A673 (cell line): ENCODE results near the gene MTRF1. TPM values are rescaled to one million over a fixed set of nuclear protein-coding genes. Genes with fewer than 3 reads are reported as not detected.

ENCODE experiments used
- BruUV-seq: library from RNA; stranded (reverse); fragments of 400-500 nt; replicated peaks from 2 replicates; lab custom pipeline; 2021; lab: Mats Ljungman, UMichigan
- CTCF ChIA-PET: fragments of 300-600 bp; sonication (Branson Sonifier 250); formaldehyde crosslinking; loops from one replicate; lab custom pipeline; 2022; ENCODE audit warnings: antibody characterized with exemption; lab: Charles Lee
- POLR2A ChIA-PET: fragments of 300-600 bp; sonication (Branson Sonifier 250); formaldehyde crosslinking; loops from one replicate; lab custom pipeline; 2022; ENCODE audit warnings: antibody characterized with exemption; ENCODE audit not compliant: low non-redundant PET; lab: Charles Lee
- DNase-seq: peaks from one replicate; pipeline ENCODE4 v3.0.0-alpha.2; 2015; ENCODE audit warnings: low spot score
- H3K27ac ChIP-seq: fragments of 200-600 bp; sonication (generic); 2 replicates; pipeline ENCODE4 v1.5.1; 2016; ENCODE audit warnings: mixed run types, low read depth, mild to moderate bottlenecking, mixed read lengths, antibody characterized with exemption, low read length; ENCODE audit not compliant: poor library complexity, severe bottlenecking
- H3K27me3 ChIP-seq: fragments of 200-600 bp; sonication (generic); replicated peaks from 2 replicates; pipeline ENCODE4 v1.6.1; 2017; ENCODE audit warnings: mixed run types, low read depth, mild to moderate bottlenecking, mixed read lengths, antibody characterized with exemption, low read length; ENCODE audit not compliant: insufficient read depth, poor library complexity
- H3K36me3 ChIP-seq: fragments of 200-600 bp; sonication (generic); 2 replicates; pipeline ENCODE4 v1.6.1; 2016; ENCODE audit warnings: mixed run types, mild to moderate bottlenecking, mixed read lengths, antibody characterized with exemption, low read length; ENCODE audit not compliant: insufficient read depth, poor library complexity, severe bottlenecking
- H3K4me1 ChIP-seq: fragments of 200-600 bp; sonication (generic); 2 replicates; pipeline ENCODE4 v1.6.1; 2017; ENCODE audit warnings: mixed run types, mild to moderate bottlenecking, mixed read lengths, antibody characterized with exemption, low read length; ENCODE audit not compliant: insufficient read depth, poor library complexity, severe bottlenecking
- H3K4me3 ChIP-seq: fragments of 200-600 bp; sonication (generic); 2 replicates; pipeline ENCODE4 v1.5.1; 2016; ENCODE audit warnings: low read depth, mixed run types, mild to moderate bottlenecking, mixed read lengths, low read length; ENCODE audit not compliant: poor library complexity, severe bottlenecking
- H3K9me3 ChIP-seq: fragments of 200-600 bp; sonication (generic); 2 replicates; pipeline ENCODE4 v1.6.1; 2016; ENCODE audit warnings: mixed run types, low read depth, mild to moderate bottlenecking, mixed read lengths, antibody characterized with exemption, low read length; ENCODE audit not compliant: poor library complexity, severe bottlenecking
- EZH2 ChIP-seq: fragments of 200-600 bp; sonication (generic); IDR thresholded peaks from 2 replicates; pipeline ENCODE4 v1.6.1; 2017; ENCODE audit warnings: borderline replicate concordance, low read depth, mild to moderate bottlenecking, mixed read lengths, antibody characterized with exemption, low read length; ENCODE audit not compliant: poor library complexity, severe bottlenecking
- intact Hi-C: fragments of 100-400 bp; cut with micrococcal nuclease; formaldehyde crosslinking; loops from one replicate; pipeline ENCODE4 v1.10.0; 2022; ENCODE audit not compliant: unreplicated experiment
- total RNA-seq: library from RNA; stranded (reverse); gene quantifications from 2 replicates; pipeline ENCODE4 v1.2.3, GENCODE V29; 2021
- TF ChIP-seq, protein P1 (sequence below): fragments of 300-800, 200-600 bp; sonication (generic); conservative IDR thresholded peaks from 2 replicates; pipeline ENCODE4 v1.5.1; 2017; ENCODE audit warnings: low read depth, mild to moderate bottlenecking, antibody characterized with exemption, low read length, moderate library complexity, mixed read lengths

Gene MTRF1
- total RNA-seq, 1 experiment from 2014 or later, result 18.0 TPM

DNA sequence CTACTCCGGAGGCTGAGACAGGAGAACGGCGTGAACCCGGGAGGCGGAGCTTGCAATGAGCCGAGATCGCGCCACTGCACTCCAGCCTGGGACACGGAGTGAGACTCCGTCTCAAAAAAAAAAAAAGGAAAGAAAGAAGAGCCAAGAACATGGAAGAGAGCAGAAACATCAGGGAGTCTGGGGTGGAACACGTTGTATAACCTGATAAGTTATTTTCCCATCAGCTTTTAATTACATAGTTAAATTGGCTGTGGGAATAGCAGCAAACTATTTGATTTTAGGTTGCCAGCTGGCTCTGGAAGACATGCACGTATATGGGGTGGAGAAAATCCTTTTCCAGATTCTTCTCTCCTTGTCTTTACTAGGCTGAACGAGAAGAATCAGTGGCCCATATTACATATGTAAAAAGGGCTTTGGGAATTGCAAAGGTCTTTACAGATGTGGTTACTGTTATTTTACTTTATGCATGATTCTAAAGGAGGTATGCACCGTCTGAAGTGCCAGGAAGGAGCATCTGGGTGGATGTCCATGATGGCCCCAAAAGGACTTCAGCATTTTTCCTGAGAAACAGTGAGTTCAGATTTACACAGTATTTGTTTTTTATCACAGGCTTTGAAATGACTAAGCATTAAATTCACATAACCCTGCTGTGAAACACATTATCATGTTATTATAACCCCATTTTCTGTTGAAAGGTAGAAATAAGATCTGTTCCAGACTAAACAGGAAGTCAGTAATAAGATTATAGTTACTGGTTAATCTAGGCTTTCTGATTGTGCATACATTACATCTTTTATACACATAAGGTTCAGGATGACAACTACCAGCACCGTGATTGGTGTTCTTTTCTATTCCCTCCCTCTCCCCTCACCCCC, 43.1 kb upstream of the MTRF1 start:
- Histone ChIP-seq H3K9me3 (no peaks in the 10 kb centered on the region), H3K27me3 (peaks cover 32% of the 10 kb centered on the region), H3K36me3 (no peaks in the 10 kb centered on the region), H3K4me3 (no peak overlapping the region), H3K4me1 (peaks cover 17% of the 10 kb centered on the region), H3K27ac (no peak overlapping the region)
- POLR2A ChIA-PET, result interaction anchor here (0.7 kb wide), 1 partner anchor 163 kb away, joined by 3 read pairs; no protein-coding TSS in a partner anchor
- DNase-seq, result peak; percentile 89
- CTCF ChIA-PET, result no interaction called here
- intact Hi-C loops, result loop anchor here (5.0 kb wide), 1 partner anchor 44 kb away; the partner anchor contains the start of gene MTRF1
- TF ChIP-seq, protein P1, sequence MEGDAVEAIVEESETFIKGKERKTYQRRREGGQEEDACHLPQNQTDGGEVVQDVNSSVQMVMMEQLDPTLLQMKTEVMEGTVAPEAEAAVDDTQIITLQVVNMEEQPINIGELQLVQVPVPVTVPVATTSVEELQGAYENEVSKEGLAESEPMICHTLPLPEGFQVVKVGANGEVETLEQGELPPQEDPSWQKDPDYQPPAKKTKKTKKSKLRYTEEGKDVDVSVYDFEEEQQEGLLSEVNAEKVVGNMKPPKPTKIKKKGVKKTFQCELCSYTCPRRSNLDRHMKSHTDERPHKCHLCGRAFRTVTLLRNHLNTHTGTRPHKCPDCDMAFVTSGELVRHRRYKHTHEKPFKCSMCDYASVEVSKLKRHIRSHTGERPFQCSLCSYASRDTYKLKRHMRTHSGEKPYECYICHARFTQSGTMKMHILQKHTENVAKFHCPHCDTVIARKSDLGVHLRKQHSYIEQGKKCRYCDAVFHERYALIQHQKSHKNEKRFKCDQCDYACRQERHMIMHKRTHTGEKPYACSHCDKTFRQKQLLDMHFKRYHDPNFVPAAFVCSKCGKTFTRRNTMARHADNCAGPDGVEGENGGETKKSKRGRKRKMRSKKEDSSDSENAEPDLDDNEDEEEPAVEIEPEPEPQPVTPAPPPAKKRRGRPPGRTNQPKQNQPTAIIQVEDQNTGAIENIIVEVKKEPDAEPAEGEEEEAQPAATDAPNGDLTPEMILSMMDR, result no peak
- TF ChIP-seq EZH2, result no peak
- BruUV-seq, result no TSS peak

DNA sequence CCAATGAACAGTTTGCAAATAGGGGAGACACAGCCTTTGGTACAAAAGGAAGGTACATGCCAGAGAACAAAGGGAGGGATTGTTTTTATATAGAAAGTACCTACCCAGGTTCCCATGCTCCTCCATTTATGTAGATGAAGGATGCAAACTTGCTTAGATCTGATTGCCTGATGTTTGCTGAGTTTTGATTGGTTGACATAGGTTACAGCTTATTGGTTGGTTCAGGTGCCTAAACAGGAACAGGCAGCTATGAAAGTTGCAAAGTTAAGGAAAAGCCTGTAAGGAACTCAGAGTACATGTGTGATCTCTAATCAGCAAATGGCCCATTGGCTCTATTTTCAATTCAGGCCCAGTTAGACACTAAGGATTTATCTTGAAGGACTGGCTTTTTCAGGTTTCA, 41.2 kb upstream of the MTRF1 start:
- Histone ChIP-seq H3K4me3 (no peak overlapping the region), H3K27me3 (peaks cover 43% of the 10 kb centered on the region), H3K4me1 (peaks cover 17% of the 10 kb centered on the region), H3K9me3 (no peaks in the 10 kb centered on the region), H3K27ac (no peak overlapping the region), H3K36me3 (no peaks in the 10 kb centered on the region)
- no peak for DNase-seq
- ChIA-PET POLR2A (no interaction called here), CTCF (no interaction called here)
- intact Hi-C loops, result no loop called here
- TF ChIP-seq, protein P1, result no peak
- no peak for TF ChIP-seq EZH2
- no TSS peak for BruUV-seq

DNA sequence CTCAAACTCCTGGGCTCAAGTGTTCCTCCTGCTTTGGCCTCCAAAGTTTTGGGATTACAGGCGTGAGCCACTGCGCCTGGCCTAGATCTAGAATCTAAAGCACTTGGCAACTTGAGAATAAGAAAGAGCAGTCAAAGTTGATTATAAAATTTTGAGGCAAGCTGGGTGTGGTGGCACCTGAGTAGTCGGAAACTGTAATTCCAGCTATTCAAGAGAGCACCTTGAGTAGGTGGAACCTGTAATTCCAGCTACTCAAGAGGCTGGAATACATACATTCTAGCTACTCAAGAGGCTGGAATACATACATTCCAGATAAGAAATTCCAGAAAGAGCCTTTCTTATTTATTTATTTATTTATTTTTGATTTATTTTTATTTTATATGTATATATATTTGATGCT, 39.4 kb upstream of the MTRF1 start:
- Histone ChIP-seq H3K4me1 (peaks cover 17% of the 10 kb centered on the region), H3K4me3 (no peak overlapping the region), H3K36me3 (no peaks in the 10 kb centered on the region), H3K27ac (no peak overlapping the region), H3K9me3 (no peaks in the 10 kb centered on the region), H3K27me3 (peaks cover 58% of the 10 kb centered on the region)
- CTCF ChIA-PET, result no interaction called here
- intact Hi-C loops, result no loop called here
- no peak for TF ChIP-seq EZH2
- TF ChIP-seq, protein P1, result no peak
- POLR2A ChIA-PET, result no interaction called here
- BruUV-seq, result no TSS peak
- DNase-seq, result no peak
